Measurements from ENCODE around the gene TBC1D17. TPM values are rescaled to one million over a fixed set of nuclear protein-coding genes. Genes with fewer than 3 reads are reported as not detected.

Gene TBC1D17
- total and polyA plus RNA-seq, 2 of the 13 experiments (the other 11 are each of a cell fraction or from before 2014, with no cell fraction given): 9.7 to 16.9 TPM

- no peak for TF ChIP-seq NFKBIZ (CRISPR knock-in tag; IDR thresholded peaks at IDR 0.05)
- no peak for TF ChIP-seq CSRNP2 (CRISPR knock-in tag; conservative IDR thresholded peaks at IDR 0.05; ENCODE audit: low read depth)
These were observed 37.2 kb upstream of the TBC1D17 start (continued) for GRCh38 chr19:49840321-49840720.

GRCh38 chr19:49840736-49841249, 36.7 kb upstream of the TBC1D17 start:
- Histone ChIP-seq H3K27me3 (ENCODE audit: control insufficient read depth in 1 of 2, insufficient read depth in 2 of 2, low read length in 2 of 2) (no peaks in the 10 kb centered on the region), H3K79me2 (ENCODE audit: insufficient read depth, low read length) (no peaks in the 10 kb centered on the region), H3K9me3 (ENCODE audit: low read length) (no peaks in the 10 kb centered on the region), H3K4me1 (ENCODE audit: insufficient read depth, low read length) (peaks cover 12% of the 10 kb centered on the region), H3K4me2 (ENCODE audit: low read depth, low read length) (no peak overlapping the region), H3K4me3 (replicated peaks in 1 of 3; ENCODE audit: insufficient read depth in 1 of 3, low read depth in 2 of 3, low read length in 3 of 3) (no peak overlapping the region), H3K27ac (ENCODE audit: extremely low read length, insufficient read depth, low read length) (no peak overlapping the region), H3K9ac (ENCODE audit: insufficient read depth, low read depth, low read length) (no peak overlapping the region), H4K20me1 (ENCODE audit: insufficient read depth, low read length) (no peaks in the 10 kb centered on the region), H2AFZ (ENCODE audit: low read length) (no peak overlapping the region), H3K36me3 (replicated peaks in 1 of 2; ENCODE audit: control insufficient read depth in 1 of 2, insufficient read depth in 2 of 2, low read length in 2 of 2) (peaks cover 8 to 28% of the 10 kb centered on the region in 2 experiments; a peak in 4 of 5 replicates)
- intact Hi-C loops (cut with micrococcal nuclease; ENCODE audit: unreplicated experiment) (no loop called here), in situ Hi-C loops (cut with HindIII; ENCODE audit: extremely low pct_ligation_motif_present, low pct_unique_long_range_greater_than_20kb) (no loop called here)
- no peak for ATAC-seq
- DNase-seq (ENCODE audit: low spot score): no peak
- FAIRE-seq: no peak
- POLR2A ChIA-PET: no interaction called here
- WGBS (ENCODE audit: low lambda C conversion rate): 95% methylated on average over 17 of the region's 17 CpGs
- TF ChIP-seq KLF15 (CRISPR knock-in tag; IDR thresholded peaks at IDR 0.05; ENCODE audit: borderline replicate concordance) (no peak), MTF1 (CRISPR knock-in tag; IDR thresholded peaks at IDR 0.05) (no peak), ZNF782 (CRISPR knock-in tag; IDR thresholded peaks at IDR 0.05; ENCODE audit: borderline replicate concordance) (no peak), BORCS8-MEF2B (CRISPR knock-in tag; IDR thresholded peaks at IDR 0.05) (no peak), ARNT2 (CRISPR knock-in tag; IDR thresholded peaks at IDR 0.05; ENCODE audit: low read depth) (no peak), CENPX (CRISPR knock-in tag; IDR thresholded peaks at IDR 0.05) (no peak), MYNN (CRISPR knock-in tag; IDR thresholded peaks at IDR 0.05; ENCODE audit: low read depth) (no peak), ZNF292 (CRISPR knock-in tag; IDR thresholded peaks at IDR 0.05; ENCODE audit: borderline replicate concordance, low read depth) (no peak), RFXANK (CRISPR knock-in tag; IDR thresholded peaks at IDR 0.05) (no peak), PRMT3 (CRISPR knock-in tag; IDR thresholded peaks at IDR 0.05; ENCODE audit: borderline replicate concordance, low read depth) (no peak), ZNF546 (CRISPR knock-in tag; conservative IDR thresholded peaks at IDR 0.05) (no peak), RFX5 (IDR thresholded peaks at IDR 0.05; ENCODE audit: low read depth, low read length) (no peak), PLRG1 (conservative IDR thresholded peaks at IDR 0.05) (no peak), ZBTB4 (CRISPR knock-in tag; IDR thresholded peaks at IDR 0.05; ENCODE audit: borderline replicate concordance) (no peak), ZNF737 (CRISPR knock-in tag; IDR thresholded peaks at IDR 0.05; ENCODE audit: borderline replicate concordance) (no peak)
- TF ChIP-seq, protein P1, sequence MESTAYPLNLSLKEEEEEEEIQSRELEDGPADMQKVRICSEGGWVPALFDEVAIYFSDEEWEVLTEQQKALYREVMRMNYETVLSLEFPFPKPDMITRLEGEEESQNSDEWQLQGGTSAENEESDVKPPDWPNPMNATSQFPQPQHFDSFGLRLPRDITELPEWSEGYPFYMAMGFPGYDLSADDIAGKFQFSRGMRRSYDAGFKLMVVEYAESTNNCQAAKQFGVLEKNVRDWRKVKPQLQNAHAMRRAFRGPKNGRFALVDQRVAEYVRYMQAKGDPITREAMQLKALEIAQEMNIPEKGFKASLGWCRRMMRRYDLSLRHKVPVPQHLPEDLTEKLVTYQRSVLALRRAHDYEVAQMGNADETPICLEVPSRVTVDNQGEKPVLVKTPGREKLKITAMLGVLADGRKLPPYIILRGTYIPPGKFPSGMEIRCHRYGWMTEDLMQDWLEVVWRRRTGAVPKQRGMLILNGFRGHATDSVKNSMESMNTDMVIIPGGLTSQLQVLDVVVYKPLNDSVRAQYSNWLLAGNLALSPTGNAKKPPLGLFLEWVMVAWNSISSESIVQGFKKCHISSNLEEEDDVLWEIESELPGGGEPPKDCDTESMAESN (CRISPR knock-in tag; conservative IDR thresholded peaks at IDR 0.05): no peak
- CTCF ChIA-PET (ENCODE audit: low intra/inter-chr PET ratio, low total read pairs): no interaction called here
- BruUV-seq (replicated peaks): no TSS peak
